NB4 (cell line): ENCODE data around the gene SHC1.

ENCODE experiments used
- MYC ChIP-seq: IDR thresholded peaks from 2 replicates; pipeline ENCODE4 v1.6.1; 2011; ENCODE audit warnings: low read depth, low read length
- POLR2A ChIP-seq: IDR thresholded peaks from 2 replicates; pipeline ENCODE4 v1.6.1; 2011; ENCODE audit warnings: mild to moderate bottlenecking; ENCODE audit not compliant: insufficient read length; ENCODE audit errors: extremely low read depth
- TF ChIP-seq, protein P1 (sequence below): IDR thresholded peaks from one replicate; pipeline ENCODE4 v1.5.1; 2012; ENCODE audit warnings: low read depth, low read length

DNA sequence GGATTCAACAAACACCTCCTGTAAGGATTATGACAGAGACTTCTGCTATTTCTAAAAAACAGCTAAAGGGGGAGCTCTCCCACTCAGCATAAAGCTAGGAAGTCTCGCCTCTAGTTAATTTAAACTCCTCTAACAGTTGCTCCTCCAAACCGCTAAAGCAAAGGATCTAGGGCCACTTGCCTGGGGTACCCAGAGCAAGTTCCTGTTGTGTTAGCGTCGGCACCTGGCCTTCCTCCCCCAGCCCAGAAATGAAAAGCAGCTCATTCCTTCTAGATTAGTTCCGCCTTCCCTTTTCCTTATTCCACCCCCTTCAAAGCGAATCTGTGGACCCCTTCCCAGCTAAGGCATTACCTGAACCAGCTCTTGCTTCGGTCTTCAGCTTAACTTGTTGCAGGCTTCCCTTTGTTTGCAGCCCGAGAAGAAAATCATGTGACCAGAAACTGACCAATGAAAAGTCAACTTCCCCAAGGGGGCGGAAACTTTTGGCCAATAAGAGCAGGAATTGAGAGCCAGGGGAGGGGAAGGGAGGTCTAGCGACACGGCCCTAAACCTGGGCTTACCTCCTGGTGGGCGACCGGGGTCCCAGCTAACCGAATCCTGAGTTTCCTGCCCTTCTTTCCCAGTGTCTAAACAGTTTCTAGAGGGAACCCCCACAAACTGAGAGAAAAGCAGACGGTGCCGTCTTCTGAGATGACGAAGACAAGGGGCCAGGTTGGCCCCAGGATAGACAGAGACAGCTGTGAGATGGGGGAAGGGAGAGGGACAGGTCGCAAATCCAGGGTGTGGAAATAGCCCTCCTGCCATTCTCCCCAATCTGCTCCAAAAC lies 14.6 kb downstream of the SHC1 start, which contains the start of gene PBXIP1:
- TF ChIP-seq, protein P1, sequence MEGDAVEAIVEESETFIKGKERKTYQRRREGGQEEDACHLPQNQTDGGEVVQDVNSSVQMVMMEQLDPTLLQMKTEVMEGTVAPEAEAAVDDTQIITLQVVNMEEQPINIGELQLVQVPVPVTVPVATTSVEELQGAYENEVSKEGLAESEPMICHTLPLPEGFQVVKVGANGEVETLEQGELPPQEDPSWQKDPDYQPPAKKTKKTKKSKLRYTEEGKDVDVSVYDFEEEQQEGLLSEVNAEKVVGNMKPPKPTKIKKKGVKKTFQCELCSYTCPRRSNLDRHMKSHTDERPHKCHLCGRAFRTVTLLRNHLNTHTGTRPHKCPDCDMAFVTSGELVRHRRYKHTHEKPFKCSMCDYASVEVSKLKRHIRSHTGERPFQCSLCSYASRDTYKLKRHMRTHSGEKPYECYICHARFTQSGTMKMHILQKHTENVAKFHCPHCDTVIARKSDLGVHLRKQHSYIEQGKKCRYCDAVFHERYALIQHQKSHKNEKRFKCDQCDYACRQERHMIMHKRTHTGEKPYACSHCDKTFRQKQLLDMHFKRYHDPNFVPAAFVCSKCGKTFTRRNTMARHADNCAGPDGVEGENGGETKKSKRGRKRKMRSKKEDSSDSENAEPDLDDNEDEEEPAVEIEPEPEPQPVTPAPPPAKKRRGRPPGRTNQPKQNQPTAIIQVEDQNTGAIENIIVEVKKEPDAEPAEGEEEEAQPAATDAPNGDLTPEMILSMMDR, result peak; percentile 48
- TF ChIP-seq POLR2A, result peak; percentile 47
- no peak for TF ChIP-seq MYC
